AG10803 (cell line): Measurements from ENCODE around the gene CEP170B.
"Not testable (repeated sequence)": the region's sequence is repeated elsewhere in the genome, so short reads cannot be mapped to it uniquely, and the experiment has no call there.

Experiments
- DNase-seq: peaks from one replicate; pipeline ENCODE4 v3.0.0; 2010; ENCODE audit warnings: low read depth
- H3K4me3 ChIP-seq: 2 replicates; pipeline ENCODE4 v1.5.1; 2011; ENCODE audit warnings: mild to moderate bottlenecking, low read length, control low read depth
- TF ChIP-seq, protein P1 (sequence below): conservative IDR thresholded peaks from 2 replicates; pipeline ENCODE4 v1.5.1; 2011; ENCODE audit warnings: mild to moderate bottlenecking, low read length, control low read depth, inconsistent platforms

CEP170B gene

GRCh38 chr14:104917116-104917515, 52.0 kb downstream of the CEP170B start:
- DNase-seq = no peak
- H3K4me3 ChIP-seq = no peak overlapping the region
- TF ChIP-seq, protein P1, sequence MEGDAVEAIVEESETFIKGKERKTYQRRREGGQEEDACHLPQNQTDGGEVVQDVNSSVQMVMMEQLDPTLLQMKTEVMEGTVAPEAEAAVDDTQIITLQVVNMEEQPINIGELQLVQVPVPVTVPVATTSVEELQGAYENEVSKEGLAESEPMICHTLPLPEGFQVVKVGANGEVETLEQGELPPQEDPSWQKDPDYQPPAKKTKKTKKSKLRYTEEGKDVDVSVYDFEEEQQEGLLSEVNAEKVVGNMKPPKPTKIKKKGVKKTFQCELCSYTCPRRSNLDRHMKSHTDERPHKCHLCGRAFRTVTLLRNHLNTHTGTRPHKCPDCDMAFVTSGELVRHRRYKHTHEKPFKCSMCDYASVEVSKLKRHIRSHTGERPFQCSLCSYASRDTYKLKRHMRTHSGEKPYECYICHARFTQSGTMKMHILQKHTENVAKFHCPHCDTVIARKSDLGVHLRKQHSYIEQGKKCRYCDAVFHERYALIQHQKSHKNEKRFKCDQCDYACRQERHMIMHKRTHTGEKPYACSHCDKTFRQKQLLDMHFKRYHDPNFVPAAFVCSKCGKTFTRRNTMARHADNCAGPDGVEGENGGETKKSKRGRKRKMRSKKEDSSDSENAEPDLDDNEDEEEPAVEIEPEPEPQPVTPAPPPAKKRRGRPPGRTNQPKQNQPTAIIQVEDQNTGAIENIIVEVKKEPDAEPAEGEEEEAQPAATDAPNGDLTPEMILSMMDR = no peak

DNA sequence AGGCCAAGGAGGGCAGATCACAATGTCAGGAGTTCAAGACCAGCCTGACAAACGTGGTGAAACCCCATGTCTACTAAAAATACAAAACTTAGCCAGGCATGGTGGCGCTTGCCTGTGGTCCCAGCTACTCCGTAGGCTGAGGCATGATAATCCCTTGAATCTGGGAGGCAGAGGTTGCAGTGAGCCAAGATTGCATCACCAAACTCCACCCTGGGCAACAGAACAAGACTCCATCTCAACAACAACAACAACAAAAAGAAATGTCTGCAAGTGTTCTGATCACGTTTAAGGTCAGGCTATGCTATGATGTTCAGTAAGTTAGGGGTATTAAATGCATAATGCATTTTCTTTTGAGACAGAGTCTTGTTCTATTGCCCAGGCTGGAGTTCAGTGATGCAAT, 52.9 kb downstream of the CEP170B start:
- peak; percentile 16 for DNase-seq
- no peak overlapping the region for H3K4me3 ChIP-seq
- TF ChIP-seq, protein P1 = no peak

- not testable (repeated sequence) for H3K4me3 ChIP-seq, DNase-seq
Measured at GRCh38 chr14:104919152-104919992, 54.3 kb downstream of the CEP170B start.

DNA sequence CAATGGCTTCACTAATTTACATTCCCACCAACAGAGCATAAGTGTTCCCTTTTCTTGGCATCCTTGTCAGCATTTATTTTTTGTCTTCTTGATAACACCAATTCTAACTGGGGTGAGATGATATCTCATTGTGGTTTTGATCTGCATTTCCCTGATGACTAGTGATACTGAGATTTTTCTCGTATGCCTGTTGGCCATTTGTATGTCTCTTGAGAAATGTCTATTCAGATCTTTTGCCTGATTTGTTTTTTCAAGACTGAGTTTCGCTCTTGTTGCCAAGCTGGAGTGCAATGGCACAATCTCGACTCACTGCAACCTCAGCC, 54.9 kb downstream of the CEP170B start:
- TF ChIP-seq, protein P1 = no peak
- H3K4me3 ChIP-seq = no peak overlapping the region
- DNase-seq = no peak

DNA sequence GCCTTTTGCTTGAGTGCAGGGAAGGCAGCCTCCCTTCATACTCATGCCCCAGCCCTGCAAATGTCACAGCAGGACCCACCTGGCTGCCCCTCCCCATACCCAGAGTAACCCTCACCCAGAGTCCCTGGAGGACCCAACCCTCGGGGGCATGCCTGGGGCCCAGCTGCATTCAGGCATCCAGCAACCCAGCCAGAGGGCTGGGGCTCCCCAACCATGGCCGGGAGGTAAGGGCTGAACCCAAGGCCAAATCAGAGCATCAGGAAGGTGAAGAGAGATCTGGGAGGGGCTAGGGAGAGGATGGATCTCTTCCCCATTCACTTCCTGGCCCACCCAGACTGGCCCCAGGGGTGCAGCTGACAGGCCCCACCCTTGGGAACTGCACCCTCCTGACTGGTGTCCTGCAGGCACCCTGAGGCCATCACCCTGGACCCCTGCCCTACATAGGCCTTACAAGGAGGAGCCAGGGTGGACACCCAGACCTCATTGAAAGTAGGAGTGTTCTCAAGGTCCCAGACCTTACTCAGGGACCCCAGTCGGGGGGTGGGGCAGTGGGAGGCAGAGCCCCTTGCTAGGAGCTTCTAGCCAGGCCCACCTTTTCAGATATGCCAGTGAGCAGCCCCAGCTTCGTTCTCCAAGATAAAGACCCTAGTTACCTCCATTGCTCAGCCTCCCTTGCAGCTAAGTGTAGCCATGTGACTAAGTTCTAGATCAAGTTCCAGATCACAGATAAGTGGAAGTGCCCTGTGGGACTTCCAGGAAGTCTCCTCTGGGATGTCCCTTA, 58.8 kb downstream of the CEP170B start:
- TF ChIP-seq, protein P1 = no peak

DNA sequence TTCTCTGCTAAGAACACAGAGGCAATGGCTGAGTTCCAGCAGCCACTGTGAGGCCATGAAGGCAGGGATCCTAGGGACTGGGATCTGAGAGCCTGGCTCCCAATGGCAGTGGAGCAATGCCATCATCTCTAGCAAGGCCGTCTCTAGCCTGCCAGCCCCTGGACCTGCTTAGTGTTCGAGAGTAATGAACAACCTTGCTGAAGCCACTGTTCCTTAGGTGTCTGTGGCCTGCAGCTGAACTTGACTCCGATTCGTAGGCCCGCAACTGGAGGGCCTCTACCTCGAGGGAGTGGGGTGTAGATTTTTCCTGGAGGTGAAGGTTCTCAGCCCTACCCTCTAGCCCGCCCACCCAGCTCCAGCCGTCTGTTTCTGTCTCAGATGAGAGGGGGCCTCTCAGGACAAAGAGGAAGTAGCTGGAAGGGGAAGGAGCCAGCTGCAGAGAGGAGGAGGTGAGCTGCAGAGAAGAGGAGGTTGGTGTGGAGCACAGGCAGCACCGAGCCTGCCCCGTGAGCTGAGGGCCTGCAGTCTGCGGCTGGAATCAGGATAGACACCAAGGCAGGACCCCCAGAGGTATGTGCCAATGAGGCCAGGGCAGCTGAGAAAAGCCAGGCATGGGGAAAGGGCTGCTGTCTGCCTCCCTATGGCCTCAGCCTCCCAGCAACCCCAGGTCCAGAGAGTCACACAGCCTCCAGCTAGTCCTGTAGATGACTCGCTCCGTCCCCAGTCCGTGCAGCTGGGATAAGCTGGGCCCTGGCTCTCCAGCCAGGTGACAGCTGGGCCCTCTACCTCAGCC, 59.5 kb downstream of the CEP170B start, which contains the start of gene PLD4:
TSS of gene PLD4 (plus strand) at position 459 of the 793 bp plus-strand sequence. CDS start 2,262 bp downstream, outside the sequence.
- DNase-seq = no peak

More for the DNA sequence above, 58.8 kb downstream of the CEP170B start:
- H3K4me3 ChIP-seq = no peak overlapping the region
- DNase-seq = no peak

More for the DNA sequence above, 59.5 kb downstream of the CEP170B start, which contains the start of gene PLD4:
- H3K4me3 ChIP-seq = no peak within 1 kb of the TSS
- TF ChIP-seq, protein P1 = no peak
